Keratinocyte (primary cell): ENCODE results near the gene COL6A2. TPM values are rescaled to one million over a fixed set of nuclear protein-coding genes. Genes with fewer than 3 reads are reported as not detected.

ENCODE experiments used
- DNase-seq: peaks from one replicate; pipeline ENCODE4 v3.0.0-alpha.2; 2011; ENCODE audit warnings: low read depth, missing footprints, low spot score
- FAIRE-seq: peaks from 2 replicates; lab custom pipeline; 2011; peaks lifted over from hg19 to GRCh38; lab: Jason Lieb, UNC
- H2AFZ ChIP-seq: 2 replicates; pipeline ENCODE4 v1.6.0; 2012; ENCODE audit warnings: low read length, control low read depth, inconsistent platforms; ENCODE audit not compliant: control insufficient read depth
- H3K27ac ChIP-seq: 2 replicates; pipeline ENCODE4 v1.5.1; 2011; ENCODE audit warnings: low read length; ENCODE audit not compliant: control insufficient read depth, insufficient read depth
- H3K27me3 ChIP-seq: 3 replicates; pipeline ENCODE4 v1.6.0; 2011; ENCODE audit warnings: low read length; ENCODE audit not compliant: control insufficient read depth, insufficient read depth; ENCODE audit errors: extremely low read depth
- H3K36me3 ChIP-seq, 2 experiments: 2 replicates in 1 of 2; 3 replicates in 1 of 2; pipeline ENCODE4 v1.5.1; 2011; ENCODE audit warnings: low read length in 2 of 2, mild to moderate bottlenecking in 1 of 2; ENCODE audit not compliant: control insufficient read depth in 2 of 2, insufficient read depth in 2 of 2; ENCODE audit errors: extremely low read depth in 1 of 2
- H3K4me1 ChIP-seq: 3 replicates; pipeline ENCODE4 v1.5.1; 2011; ENCODE audit warnings: low read length; ENCODE audit not compliant: control insufficient read depth, insufficient read depth; ENCODE audit errors: extremely low read depth
- H3K4me2 ChIP-seq: 3 replicates; pipeline ENCODE4 v1.6.0; 2011; ENCODE audit warnings: low read depth, low read length; ENCODE audit not compliant: control insufficient read depth, insufficient read depth; ENCODE audit errors: extremely low read depth
- H3K4me3 ChIP-seq, 3 experiments: fragments of 200-600 bp in 1 of 3; sonication (generic) in 1 of 3; 2 replicates in 2 of 3; 3 replicates in 1 of 3; pipeline ENCODE4 v1.5.1; 2011 to 2016; ENCODE audit warnings: low read length in 3 of 3, mild to moderate bottlenecking in 3 of 3, control low read depth in 2 of 3, inconsistent platforms in 1 of 3, low read depth in 1 of 3, mixed read lengths in 1 of 3, mixed run types in 1 of 3, moderate library complexity in 1 of 3; ENCODE audit not compliant: control insufficient read depth in 2 of 3, insufficient read depth in 2 of 3; ENCODE audit errors: extremely low read depth in 1 of 3
- H3K79me2 ChIP-seq: 2 replicates; pipeline ENCODE4 v1.6.0; 2012; ENCODE audit warnings: low read length; ENCODE audit not compliant: control insufficient read depth, insufficient read depth
- H3K9ac ChIP-seq: 3 replicates; pipeline ENCODE4 v1.6.0; 2011; ENCODE audit warnings: low read length; ENCODE audit not compliant: control insufficient read depth, insufficient read depth; ENCODE audit errors: extremely low read depth
- H3K9me1 ChIP-seq: 3 replicates; pipeline ENCODE4 v1.6.0; 2011; ENCODE audit warnings: low read length; ENCODE audit not compliant: control insufficient read depth, insufficient read depth; ENCODE audit errors: extremely low read depth
- H3K9me3 ChIP-seq: 2 replicates; pipeline ENCODE4 v1.5.1; 2012; ENCODE audit warnings: low read depth, low read length; ENCODE audit not compliant: control insufficient read depth
- H4K20me1 ChIP-seq: 3 replicates; pipeline ENCODE4 v1.6.0; 2011; ENCODE audit warnings: low read length; ENCODE audit not compliant: control insufficient read depth, insufficient read depth; ENCODE audit errors: extremely low read depth
- EZH2 ChIP-seq: IDR thresholded peaks from one replicate; pipeline ENCODE4 v1.6.1; 2012; ENCODE audit warnings: inconsistent platforms, mild to moderate bottlenecking, low read length, moderate library complexity
- dilution Hi-C: fragments of 300-500 bp; cut with MboI; formaldehyde crosslinking; loops from one replicate; pipeline ENCODE4 v1.7.0; 2020; ENCODE audit warnings: low sequenced_read_pairs; ENCODE audit not compliant: extremely low pct_ligation_motif_present
- polyA plus RNA-seq, 5 experiments: library from polyadenylated mRNA; depleted of rRNA in 3 of 5; stranded (reverse) in 3 of 5; stranded (forward) in 1 of 5; unstranded in 1 of 5; fragments of >200 nt; gene quantifications; 1 replicate in 1 of 5; 2 replicates in 3 of 5; 3 replicates in 1 of 5; pipeline versions ENCODE4 v1.2.1 to v1.2.3, GENCODE V29; 2011 to 2012; ENCODE audit warnings: missing spikeins in 2 of 5, low read depth in 1 of 5, low replicate concordance in 1 of 5
- TF ChIP-seq, protein P1 (sequence below), 3 experiments: IDR thresholded peaks in 1 of 3; conservative IDR thresholded peaks in 1 of 3; optimal IDR thresholded peaks in 1 of 3; 2 replicates in 2 of 3; 3 replicates in 1 of 3; pipeline versions ENCODE3 to v1.5.1; 2011; ENCODE audit warnings: low read length in 3 of 3, mild to moderate bottlenecking in 3 of 3, moderate library complexity in 2 of 3, control low read depth in 1 of 3, inconsistent platforms in 1 of 3; ENCODE audit not compliant: insufficient read depth in 2 of 3; ENCODE audit errors: extremely low read depth in 1 of 3

The COL6A2 gene
- polyA plus RNA-seq, 1 donor (not counting 4 experiments of a cell fraction or from before 2014, with no cell fraction given): 0.03 TPM

DNA sequence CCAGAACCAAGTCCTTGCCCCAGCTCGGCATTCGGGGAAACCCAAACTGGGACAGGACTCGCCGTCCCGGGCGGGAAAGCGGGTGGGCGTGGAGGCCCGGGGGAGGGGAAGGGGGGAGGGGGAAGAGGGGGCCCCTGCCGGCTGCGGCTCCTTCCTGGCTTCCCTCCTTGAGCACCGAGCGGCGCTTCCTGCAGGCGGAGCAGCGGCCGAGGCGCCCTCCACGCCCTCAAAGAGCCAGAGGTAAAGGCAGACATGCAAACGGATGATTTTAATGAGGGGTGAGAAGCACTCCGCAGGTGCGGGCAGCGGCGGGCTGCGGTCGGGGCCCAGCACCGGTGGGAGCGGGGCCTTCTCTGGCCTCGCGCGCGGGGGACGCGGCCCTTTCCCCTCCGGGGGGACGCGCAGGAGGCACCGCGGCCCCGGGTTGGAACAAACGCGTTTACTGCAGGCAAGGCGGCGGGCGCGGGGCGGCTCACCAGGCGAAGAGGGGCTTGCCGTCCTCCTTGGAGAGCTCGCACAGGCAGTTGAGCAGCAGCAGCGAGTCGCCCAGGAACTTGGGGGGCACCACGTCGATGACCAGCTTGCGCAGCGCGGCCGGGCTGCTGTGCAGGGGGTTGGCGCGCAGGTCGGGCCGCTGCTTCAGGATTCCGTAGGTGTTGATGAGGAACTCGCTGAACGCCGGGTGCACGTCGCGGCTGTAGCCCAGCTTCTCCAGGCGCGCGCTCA lies 63.2 kb downstream of the COL6A2 start:
- H3K9ac ChIP-seq: no peak overlapping the region
- peaks cover 14% of the 10 kb centered on the region for H3K27me3 ChIP-seq
- H3K4me2 ChIP-seq: no peak overlapping the region
- no peak overlapping the region for H2AFZ ChIP-seq
- H3K4me3 ChIP-seq: no peak overlapping the region
- no peaks in the 10 kb centered on the region for H3K4me1 ChIP-seq
- H3K27ac ChIP-seq: no peak overlapping the region
- no peak for TF ChIP-seq EZH2
- TF ChIP-seq, protein P1, sequence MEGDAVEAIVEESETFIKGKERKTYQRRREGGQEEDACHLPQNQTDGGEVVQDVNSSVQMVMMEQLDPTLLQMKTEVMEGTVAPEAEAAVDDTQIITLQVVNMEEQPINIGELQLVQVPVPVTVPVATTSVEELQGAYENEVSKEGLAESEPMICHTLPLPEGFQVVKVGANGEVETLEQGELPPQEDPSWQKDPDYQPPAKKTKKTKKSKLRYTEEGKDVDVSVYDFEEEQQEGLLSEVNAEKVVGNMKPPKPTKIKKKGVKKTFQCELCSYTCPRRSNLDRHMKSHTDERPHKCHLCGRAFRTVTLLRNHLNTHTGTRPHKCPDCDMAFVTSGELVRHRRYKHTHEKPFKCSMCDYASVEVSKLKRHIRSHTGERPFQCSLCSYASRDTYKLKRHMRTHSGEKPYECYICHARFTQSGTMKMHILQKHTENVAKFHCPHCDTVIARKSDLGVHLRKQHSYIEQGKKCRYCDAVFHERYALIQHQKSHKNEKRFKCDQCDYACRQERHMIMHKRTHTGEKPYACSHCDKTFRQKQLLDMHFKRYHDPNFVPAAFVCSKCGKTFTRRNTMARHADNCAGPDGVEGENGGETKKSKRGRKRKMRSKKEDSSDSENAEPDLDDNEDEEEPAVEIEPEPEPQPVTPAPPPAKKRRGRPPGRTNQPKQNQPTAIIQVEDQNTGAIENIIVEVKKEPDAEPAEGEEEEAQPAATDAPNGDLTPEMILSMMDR (optimal IDR thresholded peaks at IDR 0.05 in 1 of 3, IDR thresholded peaks at IDR 0.05 in 1 of 3, conservative IDR thresholded peaks at IDR 0.05 in 1 of 3; ENCODE audit: extremely low read depth in 1 of 3, insufficient read depth in 2 of 3, low read length in 3 of 3): no peak
- dilution Hi-C loops: no loop called here
- no peaks in the 10 kb centered on the region for H3K79me2 ChIP-seq
- H3K9me1 ChIP-seq: no peaks in the 10 kb centered on the region
- no peaks in the 10 kb centered on the region for H3K9me3 ChIP-seq
- FAIRE-seq (no peak), DNase-seq (no peak)
- no peaks in the 10 kb centered on the region for H4K20me1 ChIP-seq
- H3K36me3 ChIP-seq: no peaks in the 10 kb centered on the region

DNA sequence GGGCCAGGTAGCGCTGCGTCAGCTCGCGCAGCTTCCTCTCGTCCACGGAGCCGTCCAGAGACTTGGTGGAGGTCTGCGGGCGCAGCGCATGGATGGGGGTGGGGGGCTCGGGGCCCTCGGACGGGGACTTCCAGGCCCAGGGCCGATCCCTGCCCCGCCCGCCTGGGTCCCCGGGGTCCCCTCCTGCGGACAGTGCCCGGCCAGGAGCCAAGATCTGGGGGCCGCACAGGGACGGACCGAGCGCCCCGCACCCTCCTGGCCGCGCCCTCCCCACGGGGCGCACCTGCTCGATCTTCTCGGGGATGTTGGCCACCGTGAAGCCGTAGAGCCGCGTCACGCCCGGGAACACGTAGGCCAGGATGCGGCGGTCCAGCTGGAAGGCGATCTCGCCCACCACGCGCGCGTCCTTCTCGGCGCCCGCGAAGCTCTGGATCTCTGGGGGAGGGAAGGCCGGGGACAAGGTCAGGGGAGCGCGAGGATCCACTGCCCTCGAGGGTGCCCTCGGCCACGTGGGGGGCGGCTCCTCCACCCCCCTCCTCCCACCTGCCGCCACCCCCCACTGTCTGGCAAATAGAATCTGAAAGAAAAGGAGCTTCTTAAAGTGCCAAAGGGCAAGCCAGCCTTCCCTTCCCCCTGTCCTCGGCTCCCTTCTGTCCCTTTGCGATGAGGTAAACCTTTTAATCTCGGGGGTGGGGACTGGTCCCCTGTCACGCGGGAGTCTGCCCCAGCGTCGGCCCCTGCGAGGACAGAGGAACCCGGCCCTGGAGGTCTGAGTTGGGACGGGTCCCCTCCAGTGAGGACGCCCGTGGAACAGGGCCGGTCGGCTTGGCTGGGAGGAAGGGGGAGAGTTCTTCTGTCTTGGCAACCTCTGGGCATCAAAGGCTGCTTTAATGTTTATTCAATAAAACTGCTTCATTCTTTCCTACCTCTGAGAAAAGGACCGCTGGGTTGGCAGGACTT lies 64.0 kb downstream of the COL6A2 start:
- dilution Hi-C loops: no loop called here
- TF ChIP-seq, protein P1 (optimal IDR thresholded peaks at IDR 0.05 in 1 of 3, IDR thresholded peaks at IDR 0.05 in 1 of 3, conservative IDR thresholded peaks at IDR 0.05 in 1 of 3; ENCODE audit: extremely low read depth in 1 of 3, insufficient read depth in 2 of 3, low read length in 3 of 3): no peak
- TF ChIP-seq EZH2: no peak
- no peaks in the 10 kb centered on the region for H3K9me3 ChIP-seq
- H3K79me2 ChIP-seq: no peaks in the 10 kb centered on the region
- H3K4me1 ChIP-seq: no peaks in the 10 kb centered on the region
- H3K4me3 ChIP-seq: no peak overlapping the region
- H3K27ac ChIP-seq: no peak overlapping the region
- no peak overlapping the region for H2AFZ ChIP-seq
- H4K20me1 ChIP-seq: no peaks in the 10 kb centered on the region
- DNase-seq (no peak), FAIRE-seq (no peak)
- no peak overlapping the region for H3K9ac ChIP-seq
- H3K36me3 ChIP-seq: no peaks in the 10 kb centered on the region
- H3K9me1 ChIP-seq: no peaks in the 10 kb centered on the region
- peaks cover 14% of the 10 kb centered on the region for H3K27me3 ChIP-seq
- H3K4me2 ChIP-seq: no peak overlapping the region
